CD14-positive monocyte (primary cell): Measurements from ENCODE around the gene PIK3C3. TPM values are rescaled to one million over a fixed set of nuclear protein-coding genes. Genes with fewer than 3 reads are reported as not detected.
"Not testable (repeated sequence)": the region's sequence is repeated elsewhere in the genome, so short reads cannot be mapped to it uniquely, and the experiment has no call there.

Experiments used
- DNase-seq, 3 donors: peaks; one replicate each; pipeline ENCODE4 v3.0.0-alpha.2; 2011 to 2022
- H2AFZ ChIP-seq: 2 replicates; pipeline ENCODE4 v1.6.0; 2012; ENCODE audit warnings: mild to moderate bottlenecking, low read depth, low read length, inconsistent platforms; ENCODE audit not compliant: insufficient read depth, poor library complexity, severe bottlenecking
- H3K27ac ChIP-seq, 2 donors: 1 replicate in 1 of 2; 2 replicates in 1 of 2; pipeline ENCODE4 v1.5.1; 2012 to 2013; ENCODE audit warnings: low read length in 2 of 2, control low read depth in 1 of 2, inconsistent platforms in 1 of 2, low read depth in 1 of 2, mild to moderate bottlenecking in 1 of 2
- H3K27me3 ChIP-seq, 2 donors: one replicate each; pipeline versions ENCODE4 v1.6.0 to v1.6.1; 2011 to 2013; ENCODE audit warnings: low read length in 2 of 2; ENCODE audit not compliant: control insufficient read depth in 2 of 2, insufficient read depth in 2 of 2
- H3K36me3 ChIP-seq, 2 donors: replicated peaks in 1 of 2; 1 replicate in 1 of 2; 2 replicates in 1 of 2; pipeline versions ENCODE4 v1.5.1 to v1.6.1; 2012 to 2013; ENCODE audit warnings: low read length in 2 of 2, control low read depth in 1 of 2, inconsistent platforms in 1 of 2, mild to moderate bottlenecking in 1 of 2; ENCODE audit not compliant: insufficient read depth in 2 of 2, control insufficient read depth in 1 of 2
- H3K4me1 ChIP-seq, 2 donors: 1 replicate in 1 of 2; 2 replicates in 1 of 2; pipeline versions ENCODE4 v1.5.1 to v1.6.1; 2012 to 2013; ENCODE audit warnings: low read length in 2 of 2, control low read depth in 1 of 2, inconsistent platforms in 1 of 2, mild to moderate bottlenecking in 1 of 2, moderate library complexity in 1 of 2; ENCODE audit not compliant: insufficient read depth in 2 of 2, control insufficient read depth in 1 of 2
- H3K4me2 ChIP-seq: replicated peaks from 2 replicates; pipeline ENCODE3; 2012; ENCODE audit warnings: low read length, moderate library complexity, mild to moderate bottlenecking; ENCODE audit not compliant: poor library complexity, severe bottlenecking; ENCODE audit errors: extremely low read depth
- H3K4me3 ChIP-seq, 3 experiments: fragments of 200-600 bp in 1 of 3; sonication (generic) in 1 of 3; replicated peaks in 1 of 3; 1 replicate in 2 of 3; 2 replicates in 1 of 3; pipeline ENCODE4 v1.5.1; 2011 to 2013; ENCODE audit warnings: low read length in 3 of 3, mild to moderate bottlenecking in 3 of 3, control low read depth in 2 of 3, low read depth in 2 of 3, inconsistent platforms in 1 of 3, moderate library complexity in 1 of 3
- H3K79me2 ChIP-seq: 2 replicates; pipeline ENCODE4 v1.6.0; 2012; ENCODE audit warnings: mild to moderate bottlenecking, control low read depth, inconsistent platforms, low read length, moderate library complexity; ENCODE audit not compliant: insufficient read depth
- H3K9ac ChIP-seq: 2 replicates; pipeline ENCODE4 v1.6.0; 2017; ENCODE audit warnings: low read length, mild to moderate bottlenecking; ENCODE audit not compliant: insufficient read depth, poor library complexity, severe bottlenecking
- H3K9me3 ChIP-seq, 2 donors: replicated peaks in 1 of 2; 1 replicate in 1 of 2; 2 replicates in 1 of 2; pipeline versions ENCODE4 v1.5.1 to v1.6.1; 2012 to 2013; ENCODE audit warnings: low read length in 2 of 2, control low read depth in 1 of 2; ENCODE audit not compliant: control insufficient read depth in 1 of 2, insufficient read depth in 1 of 2
- H4K20me1 ChIP-seq: 2 replicates; pipeline ENCODE4 v1.6.0; 2012; ENCODE audit warnings: mild to moderate bottlenecking, low read length, control low read depth, moderate library complexity; ENCODE audit not compliant: insufficient read depth
- H3K27ac Mint-ChIP-seq, 7 donors: one replicate each; pipeline ENCODE4 v1.8.0; 2020; ENCODE audit warnings: mild to moderate bottlenecking in 7 of 7, mixed read lengths in 7 of 7, moderate library complexity in 6 of 7, inconsistent platforms in 2 of 7
- H3K27me3 Mint-ChIP-seq, 3 donors: one replicate each; pipeline ENCODE4 v1.8.0; 2021 to 2022; ENCODE audit warnings: low read depth in 3 of 3, mild to moderate bottlenecking in 3 of 3, mixed read lengths in 3 of 3, moderate library complexity in 3 of 3, inconsistent platforms in 1 of 3
- H3K36me3 Mint-ChIP-seq, 2 donors: one replicate each; pipeline ENCODE4 v1.8.0; 2020; ENCODE audit warnings: mixed read lengths in 2 of 2, inconsistent platforms in 1 of 2, mild to moderate bottlenecking in 1 of 2
- H3K4me1 Mint-ChIP-seq: one replicate; pipeline ENCODE4 v1.8.0; 2020; ENCODE audit warnings: mild to moderate bottlenecking, mixed read lengths
- H3K4me3 Mint-ChIP-seq, 2 donors: one replicate each; pipeline ENCODE4 v1.8.0; 2020; ENCODE audit warnings: mild to moderate bottlenecking in 2 of 2, mixed read lengths in 2 of 2, moderate library complexity in 1 of 2
- H3K9me3 Mint-ChIP-seq, 7 donors: one replicate each; pipeline ENCODE4 v1.8.0; 2020 to 2022; ENCODE audit warnings: mixed read lengths in 7 of 7, mild to moderate bottlenecking in 6 of 7, moderate library complexity in 6 of 7, inconsistent platforms in 2 of 7
- CTCF ChIP-seq: fragments of 200-600 bp; IDR thresholded peaks from one replicate; pipeline ENCODE4 v1.8.0; 2022; ENCODE audit warnings: antibody characterized with exemption, mild to moderate bottlenecking
- WGBS: methylation state at CpG from one replicate; pipeline ENCODE4 v1.1.5; 2013; ENCODE audit warnings: missing lambda C conversion rate; ENCODE audit not compliant: insufficient coverage; 5-methylcytosine and 5-hydroxymethylcytosine counted together
- intact Hi-C, 2 donors: fragments of 100-400 bp; cut with micrococcal nuclease; formaldehyde crosslinking; loops; one replicate each; pipeline versions ENCODE4 v1.15.0 to v1.15.1; 2023
- polyA plus RNA-seq, 3 donors: library from polyadenylated mRNA; depleted of rRNA in 1 of 3; unstranded in 2 of 3; stranded (reverse) in 1 of 3; fragments of 300-500 nt in 2 of 3; fragments of >200 nt in 1 of 3; fragmentation: Illumina TruSeq in 2 of 3; gene quantifications; 1 replicate in 2 of 3; 2 replicates in 1 of 3; pipeline ENCODE4 v1.2.3, GENCODE V29; 2012 to 2021

The PIK3C3 gene
- polyA plus RNA-seq, 3 donors = 16.5 to 29.1 (median 25.9) TPM

DNA sequence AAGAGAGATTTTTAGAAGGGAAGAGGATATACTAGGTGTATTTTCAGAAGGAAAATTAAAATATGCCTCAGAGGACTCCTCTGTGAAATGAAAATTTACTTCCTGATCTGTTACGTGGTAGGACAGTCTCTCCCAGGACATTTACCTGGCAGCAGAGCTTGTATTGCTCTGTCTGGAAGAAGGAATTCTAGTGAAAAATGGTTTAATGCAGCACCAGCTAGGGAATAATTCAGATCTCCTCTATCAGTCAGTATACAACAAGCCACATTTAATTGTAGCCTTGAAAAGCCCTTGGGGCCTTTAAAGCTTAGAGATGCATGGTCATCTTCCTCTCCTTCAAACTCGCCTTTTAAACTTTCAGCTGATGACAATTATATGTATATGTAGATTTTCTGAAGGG is 49.6 kb downstream of the PIK3C3 start:
- peaks cover 49 to 85% of the 10 kb centered on the region in 2 donors for H3K36me3 ChIP-seq
- no peak overlapping the region for H3K27ac Mint-ChIP-seq
- no CpG with 5 or more reads among the region's 2 CpGs for WGBS

DNA sequence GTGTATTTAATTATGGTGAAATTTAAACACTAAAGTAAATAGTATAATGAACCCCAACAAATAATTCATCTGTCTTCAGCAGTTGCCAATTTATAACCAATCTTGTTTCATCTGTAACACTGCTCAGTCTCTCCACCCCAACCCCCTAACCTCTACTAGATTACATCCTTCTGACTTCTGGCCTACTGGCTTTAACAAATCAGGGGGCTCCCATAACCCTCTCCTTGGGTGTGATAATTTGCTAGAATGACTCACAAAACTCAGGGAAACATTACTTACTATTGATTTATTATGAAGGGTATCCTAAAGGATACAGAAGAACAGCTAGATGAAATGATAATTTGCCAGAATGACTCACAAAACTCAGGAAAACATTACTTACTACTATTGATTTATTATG is 50.7 kb downstream of the PIK3C3 start:
- H3K9ac ChIP-seq = no peak overlapping the region
- intact Hi-C loops = no loop called here
- H4K20me1 ChIP-seq = peaks cover 8% of the 10 kb centered on the region
- Mint-ChIP-seq H3K27ac (peak overlapping the region in 1 of 7 donors; percentile 27), H3K4me3 (no peak overlapping the region), H3K36me3 (peaks cover 59 to 68% of the 10 kb centered on the region in 2 donors), H3K4me1 (peaks cover 6% of the 10 kb centered on the region), H3K27me3 (no peaks in the 10 kb centered on the region), H3K9me3 (no peaks in the 10 kb centered on the region)
- DNase-seq = no peak
- peaks cover 8 to 9% of the 10 kb centered on the region in 2 donors for H3K4me1 ChIP-seq
- H3K4me3 ChIP-seq = no peak overlapping the region
- no peaks in the 10 kb centered on the region for H3K79me2 ChIP-seq
- H3K27me3 ChIP-seq = no peaks in the 10 kb centered on the region
- H3K4me2 ChIP-seq = no peak overlapping the region
- peaks cover 43 to 76% of the 10 kb centered on the region in 2 donors for H3K36me3 ChIP-seq
- H3K27ac ChIP-seq = no peak overlapping the region
- H3K9me3 ChIP-seq = no peaks in the 10 kb centered on the region
- TF ChIP-seq CTCF = no peak
- H2AFZ ChIP-seq = no peak overlapping the region

More for the DNA sequence above, 49.6 kb downstream of the PIK3C3 start:
- H3K4me3 Mint-ChIP-seq = no peak overlapping the region
- peaks cover under 1 to 1% of the 10 kb centered on the region in 2 donors for H3K4me1 ChIP-seq
- H3K27me3 ChIP-seq = no peaks in the 10 kb centered on the region
- H3K4me3 ChIP-seq = no peak overlapping the region
- no peak for TF ChIP-seq CTCF
- H4K20me1 ChIP-seq = peaks cover 2% of the 10 kb centered on the region
- intact Hi-C loops = no loop called here
- no peak overlapping the region for H3K9ac ChIP-seq
- no peaks in the 10 kb centered on the region for H3K9me3 Mint-ChIP-seq
- DNase-seq = no peak
- H3K4me1 Mint-ChIP-seq = peaks cover 1% of the 10 kb centered on the region
- H3K4me2 ChIP-seq = no peak overlapping the region
- H3K79me2 ChIP-seq = no peaks in the 10 kb centered on the region
- H3K36me3 Mint-ChIP-seq = peaks cover 68 to 71% of the 10 kb centered on the region in 2 donors
- H3K9me3 ChIP-seq = no peaks in the 10 kb centered on the region
- no peak overlapping the region for H3K27ac ChIP-seq
- no peak overlapping the region for H2AFZ ChIP-seq
- no peaks in the 10 kb centered on the region for H3K27me3 Mint-ChIP-seq

GRCh38 chr18:42009457-42009856 is 54.4 kb downstream of the PIK3C3 start:
- H3K4me2 ChIP-seq, H3K27me3 Mint-ChIP-seq, H3K4me1 ChIP-seq, intact Hi-C loops, H3K9me3 ChIP-seq, H2AFZ ChIP-seq, H3K27me3 ChIP-seq, H3K4me3 ChIP-seq, H3K79me2 ChIP-seq, H3K9ac ChIP-seq, H3K4me1 Mint-ChIP-seq, H3K9me3 Mint-ChIP-seq, H3K4me3 Mint-ChIP-seq: not testable (repeated sequence)
- Mint-ChIP-seq H3K36me3 (peaks cover 55 to 62% of the 10 kb centered on the region in 2 donors), H3K27ac (peak overlapping the region in 4 of 7 donors; percentile 70 to 86 (median 80))
- Histone ChIP-seq H4K20me1 (peaks cover 11% of the 10 kb centered on the region), H3K36me3 (peaks cover 38 to 79% of the 10 kb centered on the region in 2 donors), H3K27ac (peak overlapping the region in 1 of 2 donors; percentile 55)
- DNase-seq = peak in 2 of 3 donors; percentile 6 to 7
